HG03442 (cell line): Measurements from ENCODE around the gene CROCC2.

Experiments used
- ATAC-seq: cut with Tn5 transposase; IDR thresholded peaks from one replicate; pipeline ENCODE4 v1.9.1; 2021; ENCODE audit warnings: mild to moderate bottlenecking, moderate library complexity; ENCODE audit not compliant: unreplicated experiment

CROCC2 gene

GRCh38 chr2:240904216-240905175 lies 1.6 kb upstream of the CROCC2 start:
- ATAC-seq = no peak

GRCh38 chr2:240905176-240905781 lies 857 bp upstream of the CROCC2 start:
- no peak for ATAC-seq

GRCh38 chr2:240906911-240907590 lies 915 bp downstream of the CROCC2 start:
- ATAC-seq = no peak

GRCh38 chr2:240909216-240909974 lies 3.3 kb downstream of the CROCC2 start:
- no peak for ATAC-seq

GRCh38 chr2:240911641-240912265 lies 5.6 kb downstream of the CROCC2 start:
- ATAC-seq = no peak

- no peak for ATAC-seq
These were observed 7.0 kb downstream of the CROCC2 start for GRCh38 chr2:240912878-240913809.

GRCh38 chr2:240913810-240914644 lies 7.9 kb downstream of the CROCC2 start:
- no peak for ATAC-seq

GRCh38 chr2:240914645-240915525 lies 8.7 kb downstream of the CROCC2 start:
- no peak for ATAC-seq

GRCh38 chr2:240915526-240916341 lies 9.6 kb downstream of the CROCC2 start:
- ATAC-seq = no peak

GRCh38 chr2:240916571-240917008 lies 10.5 kb downstream of the CROCC2 start:
- no peak for ATAC-seq

GRCh38 chr2:240917009-240917683 lies 11.0 kb downstream of the CROCC2 start:
- no peak for ATAC-seq

- no peak for ATAC-seq
These were observed 11.6 kb downstream of the CROCC2 start for GRCh38 chr2:240917684-240918257.

- no peak for ATAC-seq
These were observed 12.3 kb downstream of the CROCC2 start for GRCh38 chr2:240918258-240919091.

GRCh38 chr2:240919161-240919781 lies 13.1 kb downstream of the CROCC2 start:
- ATAC-seq = no peak
